ENCODE results near the gene OPN1LW.
"Not testable (repeated sequence)": the region's sequence is repeated elsewhere in the genome, so short reads cannot be mapped to it uniquely, and the experiment has no call there.

OPN1LW gene

GRCh38 chrX:154144010-154144409 is at the start of gene OPN1LW:
TSS of gene OPN1LW (plus strand) at chrX:154144243. CDS start at chrX:154144284, 41 bp downstream.
- DNase-seq: not testable (repeated sequence)

- no peak for DNase-seq
These were observed 49.2 kb upstream of the OPN1LW start for GRCh38 chrX:154094833-154095232.

- DNase-seq: no peak
These were observed 47.7 kb upstream of the OPN1LW start for GRCh38 chrX:154096140-154097002.

- peak; percentile 63 for DNase-seq
These were observed 46.9 kb upstream of the OPN1LW start for GRCh38 chrX:154097003-154097588.

GRCh38 chrX:154097589-154098541 is 46.2 kb upstream of the OPN1LW start, which contains the start of gene MECP2:
TSS of gene MECP2 (minus strand) at chrX:154097717.
- peak; percentile 79 for DNase-seq

- DNase-seq: no peak
These were observed 45.5 kb upstream of the OPN1LW start for GRCh38 chrX:154098551-154098950.

- no peak for DNase-seq
These were observed 30.3 kb upstream of the OPN1LW start for GRCh38 chrX:154113729-154114128.

- no peak for DNase-seq
These were observed 29.4 kb upstream of the OPN1LW start for GRCh38 chrX:154114652-154115051.

- no peak for DNase-seq
These were observed 29.0 kb upstream of the OPN1LW start for GRCh38 chrX:154115071-154115470.

GRCh38 chrX:154115750-154116149 is 28.3 kb upstream of the OPN1LW start:
- no peak for DNase-seq

GRCh38 chrX:154116426-154117211 is 27.4 kb upstream of the OPN1LW start:
- no peak for DNase-seq

- DNase-seq: no peak
These were observed 26.5 kb upstream of the OPN1LW start for GRCh38 chrX:154117566-154117965.

- no peak for DNase-seq
These were observed 23.5 kb upstream of the OPN1LW start for GRCh38 chrX:154120567-154120966.

- no peak for DNase-seq
These were observed 22.8 kb upstream of the OPN1LW start for GRCh38 chrX:154121207-154121606.

- no peak for DNase-seq
These were observed 22.1 kb upstream of the OPN1LW start for GRCh38 chrX:154121961-154122360.

GRCh38 chrX:154123241-154124219 is 20.5 kb upstream of the OPN1LW start:
- peak; percentile 6 for DNase-seq

GRCh38 chrX:154125391-154126040 is 18.5 kb upstream of the OPN1LW start:
- no peak for DNase-seq

GRCh38 chrX:154126101-154126500 is 17.9 kb upstream of the OPN1LW start:
- no peak for DNase-seq

- no peak for DNase-seq
These were observed 12.1 kb upstream of the OPN1LW start for GRCh38 chrX:154131955-154132354.

- no peak for DNase-seq
These were observed 11.7 kb upstream of the OPN1LW start for GRCh38 chrX:154132366-154132765.

Measured in activated CD4-positive, alpha-beta T cell treated with anti-CD3 and anti-CD28 coated beads, Interleukin-2, amount 50 U/mL, for 1 hour (primary cell).